ENCODE results near the gene PIGV.

PIGV gene

DNA sequence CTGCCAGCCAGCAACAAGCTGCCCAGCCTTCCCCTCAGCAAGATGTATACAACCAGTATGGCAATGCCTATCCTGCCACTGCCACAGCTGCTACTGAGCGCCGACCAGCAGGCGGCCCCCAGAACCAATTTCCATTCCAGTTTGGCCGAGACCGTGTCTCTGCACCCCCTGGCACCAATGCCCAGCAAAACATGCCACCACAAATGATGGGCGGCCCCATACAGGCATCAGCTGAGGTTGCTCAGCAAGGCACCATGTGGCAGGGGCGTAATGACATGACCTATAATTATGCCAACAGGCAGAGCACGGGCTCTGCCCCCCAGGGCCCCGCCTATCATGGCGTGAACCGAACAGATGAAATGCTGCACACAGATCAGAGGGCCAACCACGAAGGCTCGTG is 13.3 kb upstream of the PIGV start:
- DNase-seq (ENCODE audit: low read depth), result no peak

DNA sequence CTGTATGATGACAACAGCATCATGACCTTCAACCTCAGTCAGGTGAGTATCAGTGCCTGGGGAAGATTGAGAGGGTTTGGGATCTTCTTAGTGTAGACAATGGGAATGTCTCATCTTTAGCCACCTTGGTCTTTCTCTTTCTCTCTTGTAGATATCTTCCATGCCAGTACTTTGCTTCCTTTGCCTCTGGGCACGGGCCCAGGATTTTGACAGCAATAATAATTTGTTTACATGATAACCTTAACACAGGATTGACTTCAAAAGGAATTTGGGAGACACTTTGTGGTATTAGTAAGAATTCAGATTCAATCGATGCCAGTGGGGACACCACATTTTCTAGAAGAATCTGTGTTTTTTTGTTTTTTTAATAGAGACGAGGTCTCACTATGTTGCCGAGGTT is 12.1 kb upstream of the PIGV start:
- DNase-seq (ENCODE audit: low read depth), result no peak

- no peak for DNase-seq (ENCODE audit: low read depth)
These were observed 8.6 kb upstream of the PIGV start for GRCh38 chr1:26779098-26779668.

DNA sequence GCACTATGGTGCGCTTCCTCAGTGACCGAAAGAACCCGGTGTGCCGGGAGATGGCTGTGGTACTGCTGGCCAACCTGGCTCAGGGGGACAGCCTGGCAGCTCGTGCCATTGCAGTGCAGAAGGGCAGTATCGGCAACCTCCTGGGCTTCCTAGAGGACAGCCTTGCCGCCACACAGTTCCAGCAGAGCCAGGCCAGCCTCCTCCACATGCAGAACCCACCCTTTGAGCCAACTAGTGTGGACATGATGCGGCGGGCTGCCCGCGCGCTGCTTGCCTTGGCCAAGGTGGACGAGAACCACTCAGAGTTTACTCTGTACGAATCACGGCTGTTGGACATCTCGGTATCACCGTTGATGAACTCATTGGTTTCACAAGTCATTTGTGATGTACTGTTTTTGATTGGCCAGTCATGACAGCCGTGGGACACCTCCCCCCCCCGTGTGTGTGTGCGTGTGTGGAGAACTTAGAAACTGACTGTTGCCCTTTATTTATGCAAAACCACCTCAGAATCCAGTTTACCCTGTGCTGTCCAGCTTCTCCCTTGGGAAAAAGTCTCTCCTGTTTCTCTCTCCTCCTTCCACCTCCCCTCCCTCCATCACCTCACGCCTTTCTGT is 7.3 kb upstream of the PIGV start:
- no peak for DNase-seq (ENCODE audit: low read depth)

GRCh38 chr1:26781206-26781825 is 6.4 kb upstream of the PIGV start:
- DNase-seq (ENCODE audit: low read depth), result no peak

DNA sequence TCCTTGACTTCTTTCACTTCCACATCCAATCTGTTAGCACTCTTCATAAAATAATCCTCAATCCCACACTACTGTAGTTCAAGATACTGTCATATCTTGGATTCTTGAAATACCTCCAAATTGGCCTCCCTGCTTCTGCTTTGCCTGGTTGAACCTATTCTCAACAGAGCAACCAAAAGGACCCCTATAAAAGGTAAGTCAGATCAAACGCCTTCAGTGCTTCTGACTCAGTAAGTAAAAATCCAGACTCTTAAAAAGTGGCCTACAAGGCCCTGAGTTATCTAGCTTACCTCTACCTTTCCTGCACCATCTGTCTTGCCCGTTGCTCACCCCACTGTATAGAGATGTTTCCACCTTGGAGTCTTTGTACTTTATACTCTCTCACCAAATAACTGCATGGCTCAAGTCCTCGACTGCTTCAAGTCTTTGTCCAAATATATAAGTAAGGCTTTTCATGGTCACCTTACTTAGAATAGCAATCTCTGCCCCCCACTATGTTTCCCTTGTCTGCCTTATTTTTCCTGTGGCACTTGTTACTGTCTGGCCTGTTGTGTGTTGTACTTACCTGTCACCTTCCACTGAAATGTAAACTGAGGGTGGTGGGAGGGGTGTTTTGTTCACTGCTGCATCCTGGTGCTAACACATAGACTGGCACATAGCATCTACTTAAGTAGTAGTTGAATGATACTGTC is 5.1 kb upstream of the PIGV start:
- no peak for DNase-seq (ENCODE audit: low read depth)

GRCh38 chr1:26783646-26784022 is 4.1 kb upstream of the PIGV start:
- no peak for DNase-seq (ENCODE audit: low read depth)

DNA sequence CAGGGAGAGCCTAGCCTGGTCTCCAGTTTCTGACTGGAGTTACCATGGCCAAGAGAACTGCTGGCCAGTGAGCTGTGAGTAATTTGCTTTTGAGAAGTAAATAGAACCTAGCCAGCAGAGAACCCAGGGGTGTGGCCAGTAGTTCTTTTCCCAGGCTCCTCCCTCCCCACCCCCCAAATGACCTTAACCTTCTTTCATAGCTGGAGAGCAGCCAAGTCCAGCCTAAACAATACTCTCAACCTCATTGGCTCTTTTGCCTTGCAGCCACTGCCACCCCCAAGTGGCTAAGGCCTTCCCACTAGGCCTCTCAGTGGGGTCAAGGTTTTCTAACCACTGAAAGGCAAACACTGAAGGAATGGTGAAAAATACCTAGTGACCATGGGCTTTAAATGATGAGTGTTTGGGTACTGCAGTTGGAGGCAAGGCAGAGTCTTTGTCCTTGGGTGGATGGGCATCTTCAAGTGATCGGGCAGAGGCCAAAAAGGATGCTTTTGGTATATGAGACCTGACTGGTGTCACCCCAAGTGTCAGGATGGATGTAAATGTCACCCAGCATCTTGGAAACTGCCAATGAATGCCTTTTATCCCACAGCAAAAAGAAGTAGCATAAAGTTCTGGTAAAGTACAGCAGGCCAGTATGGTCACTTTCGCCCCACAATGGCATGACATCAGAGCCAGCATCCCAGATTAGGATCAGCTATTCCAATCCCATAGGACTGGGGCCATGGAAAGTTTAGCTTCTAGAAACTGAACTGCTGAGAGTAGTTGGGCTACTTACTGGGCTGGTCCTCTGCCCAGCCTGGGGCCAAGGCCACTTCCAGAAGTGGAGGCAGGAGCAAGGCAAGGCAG is 3.5 kb upstream of the PIGV start:
- DNase-seq (ENCODE audit: low read depth), result peak; percentile 63

GRCh38 chr1:26784886-26785285 is 2.9 kb upstream of the PIGV start:
- no peak for DNase-seq (ENCODE audit: low read depth)

GRCh38 chr1:26785611-26786436 is 1.9 kb upstream of the PIGV start:
- DNase-seq (ENCODE audit: low read depth), result no peak

GRCh38 chr1:26786437-26787380 is 1.0 kb upstream of the PIGV start:
- no peak for DNase-seq (ENCODE audit: low read depth)

DNA sequence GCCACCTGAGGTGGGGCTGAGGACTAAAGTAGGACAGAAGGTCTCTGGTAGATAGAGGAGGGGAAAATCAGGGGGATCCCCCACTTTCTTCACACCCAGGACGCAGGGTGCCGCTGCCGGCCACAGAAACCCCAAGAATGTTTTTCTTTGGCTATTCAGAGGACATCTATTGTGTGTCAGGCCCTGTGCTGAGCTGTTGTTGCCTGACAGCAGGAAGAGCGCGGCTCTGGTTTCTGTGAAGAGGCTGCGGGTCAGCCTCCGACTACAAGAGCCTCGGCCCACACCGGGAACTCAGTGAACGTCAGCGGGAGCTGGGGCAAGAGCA is 407 bp upstream of the PIGV start:
- DNase-seq (ENCODE audit: low read depth), result no peak

DNA sequence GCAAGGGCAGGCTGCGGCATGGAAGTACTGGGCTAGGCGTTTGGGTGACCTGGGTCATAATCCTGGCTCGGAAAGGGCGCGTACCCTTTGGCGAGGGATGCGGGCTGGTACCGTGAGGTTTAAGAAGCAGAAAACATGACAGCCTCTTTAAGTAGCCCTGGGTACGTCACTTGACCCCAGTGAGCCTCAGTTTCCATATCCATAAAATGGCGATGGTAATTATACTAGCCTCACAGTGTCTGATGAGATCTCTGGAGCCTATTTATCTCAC is 700 bp downstream of the PIGV start:
- DNase-seq (ENCODE audit: low read depth), result no peak

DNA sequence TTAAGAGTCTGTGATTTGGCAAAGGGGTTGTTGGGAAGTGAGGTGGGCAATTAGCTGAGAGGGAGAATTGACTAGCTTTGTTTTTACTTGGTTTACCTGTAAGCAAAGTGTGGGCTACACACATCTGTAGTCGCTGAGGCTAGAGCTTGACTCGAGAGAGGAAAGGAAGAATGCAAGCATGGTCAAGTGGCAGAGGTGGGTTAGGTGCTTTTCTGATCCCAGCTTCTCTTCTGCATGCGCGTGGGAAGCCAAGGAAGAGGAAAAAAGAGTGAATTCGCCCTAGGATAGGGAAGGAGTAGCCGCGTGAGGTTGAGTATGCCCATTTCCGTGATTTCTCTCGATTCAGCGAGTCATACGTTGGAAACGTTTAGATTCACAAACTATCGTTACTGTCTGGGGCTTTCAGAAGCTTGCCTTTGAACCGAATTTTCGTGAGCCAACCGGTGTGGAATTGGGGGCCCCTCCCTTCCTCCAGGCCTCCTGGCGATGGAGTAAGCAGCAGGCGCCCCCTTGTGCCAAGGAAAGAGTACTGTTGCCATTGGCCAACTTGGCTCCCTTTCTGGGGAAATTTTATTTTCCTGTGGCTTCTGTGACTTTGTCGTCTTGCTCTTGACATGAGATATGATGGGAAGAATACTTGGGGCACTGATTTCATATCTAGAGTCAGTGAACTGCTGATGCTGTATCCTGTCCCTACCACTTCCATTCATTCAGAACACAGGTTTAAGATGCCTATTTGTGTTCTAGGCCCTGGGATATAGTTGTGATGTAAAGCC is 1.3 kb downstream of the PIGV start:
- peak; percentile 77 for DNase-seq (ENCODE audit: low read depth)

GRCh38 chr1:26789612-26789865 is 1.8 kb downstream of the PIGV start:
- no peak for DNase-seq (ENCODE audit: low read depth)

DNA sequence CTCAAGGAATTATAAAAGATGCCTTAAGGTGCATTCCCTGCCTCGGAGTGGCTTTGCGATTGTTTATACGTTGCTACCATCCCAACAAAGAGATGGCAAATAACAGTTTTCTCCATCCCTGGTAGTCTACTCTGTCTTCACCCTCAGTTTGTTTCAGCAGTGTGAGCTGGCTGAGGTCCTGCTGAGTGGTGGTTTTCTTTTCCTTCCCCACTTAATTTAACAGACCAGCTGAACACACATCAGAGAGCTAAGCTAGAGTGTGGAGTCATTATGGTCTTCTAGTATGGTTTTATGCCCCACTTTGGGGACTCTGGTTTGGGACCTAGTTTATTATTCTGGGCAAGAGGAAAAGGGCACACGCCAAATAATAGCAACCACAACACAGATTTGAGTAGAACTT is 2.2 kb downstream of the PIGV start:
- no peak for DNase-seq (ENCODE audit: low read depth)

GRCh38 chr1:26790551-26790953 is 2.8 kb downstream of the PIGV start:
- no peak for DNase-seq (ENCODE audit: low read depth)

- no peak for DNase-seq (ENCODE audit: low read depth)
These were observed 3.4 kb downstream of the PIGV start for GRCh38 chr1:26791148-26791547.

DNA sequence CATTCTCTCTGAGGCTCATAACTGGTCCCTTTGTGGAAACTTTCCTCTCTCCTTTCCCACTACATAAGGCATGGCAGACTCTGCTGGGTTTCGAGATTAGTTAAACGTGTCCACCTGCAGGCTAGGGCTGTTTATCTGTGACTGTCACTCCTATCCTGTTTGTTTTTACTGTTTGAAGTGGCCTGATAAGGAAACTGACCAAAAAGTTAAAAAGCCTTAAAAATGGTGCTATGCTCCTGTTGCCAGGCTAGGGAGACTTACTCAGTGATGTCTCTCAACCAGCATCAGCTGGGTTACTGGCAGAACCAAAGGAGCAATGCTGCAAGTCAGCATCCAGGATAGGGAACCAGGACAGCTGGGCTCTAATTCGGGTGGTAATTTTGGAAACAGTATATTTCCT is 3.9 kb downstream of the PIGV start:
- no peak for DNase-seq (ENCODE audit: low read depth)

DNA sequence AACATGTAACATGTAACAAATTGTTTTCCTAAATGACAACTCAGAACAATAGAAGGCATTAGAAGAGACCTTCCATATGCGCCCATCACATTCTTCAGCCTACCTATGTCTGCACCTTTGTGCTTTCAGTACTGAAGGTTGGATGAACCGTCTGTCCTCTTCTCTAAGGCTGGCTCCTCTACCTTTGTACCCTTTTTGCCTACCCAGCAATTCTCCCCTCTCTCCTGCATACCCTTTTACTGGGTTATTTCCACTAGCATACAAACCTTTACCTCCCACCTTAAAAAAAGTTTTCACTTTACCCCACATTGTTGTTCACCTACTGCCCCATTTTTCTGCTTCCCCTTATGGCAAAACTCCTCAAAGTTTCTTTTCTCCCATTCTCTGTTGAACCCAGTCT is 5.2 kb downstream of the PIGV start:
- no peak for DNase-seq (ENCODE audit: low read depth)
